Left cardiac atrium (tissue), 4 donors: ENCODE measurements around the gene C21orf58. TPM values are rescaled to one million over a fixed set of nuclear protein-coding genes. Genes with fewer than 3 reads are reported as not detected.
A peak's percentile ranks its signal among the peaks of the same experiment; 100 is the strongest.

Source experiments
- ATAC-seq, 2 donors: fragments of 200-7000 bp; cut with Tn5 transposase; one replicate each; pipeline ENCODE4 v1.9.1; 2020; ENCODE audit warnings: mild to moderate bottlenecking in 2 of 2, moderate library complexity in 2 of 2
- DNase-seq: peaks from one replicate; pipeline ENCODE4 v3.0.0-alpha.2; 2020
- intact Hi-C, 2 donors: fragments of 100-400 bp; cut with DNase I; formaldehyde crosslinking; loops; one replicate each; pipeline versions ENCODE4 v1.14.1 to v1.15.1; 2022 to 2023
- total RNA-seq, 2 donors: library from RNA; stranded (reverse); fragmentation: NEBNext Ultra II Directional; extraction: Animal tissue kit (Norgen Biotek cat#: 25700); gene quantifications; one replicate each; pipeline ENCODE4 v1.2.1, GENCODE V29; 2021
- donor health status: DM: no; HTN: yes; CAD: no.
- donor health status: DM: no; HTN: yes; CAD: no; lungs with severe emphysema.
- donor health status: DM: yes; HTN: yes; CAD: no.
- donor health status: Dilated cardiomyopathy.

The C21orf58 gene
- total RNA-seq, 2 donors from 2014 or later: 1.0 to 2.5 TPM

GRCh38 chr21:46274797-46275390 is 48.8 kb downstream of the C21orf58 start:
- ATAC-seq (no peak), DNase-seq (no peak)
- intact Hi-C loops: no loop called here

- ATAC-seq (no peak), DNase-seq (no peak)
- intact Hi-C loops: no loop called here
Measured at GRCh38 chr21:46273341-46273740, 50.3 kb downstream of the C21orf58 start.

GRCh38 chr21:46269466-46269865 is 54.2 kb downstream of the C21orf58 start:
- intact Hi-C loops: no loop called here
- no peak for DNase-seq
- ATAC-seq: no peak

- intact Hi-C loops: no loop called here
- no peak for DNase-seq
- ATAC-seq: no peak
Measured at GRCh38 chr21:46268371-46268770, 55.3 kb downstream of the C21orf58 start.

- ATAC-seq (no peak), DNase-seq (no peak)
- intact Hi-C loops: no loop called here
Measured at GRCh38 chr21:46266946-46267345, 56.7 kb downstream of the C21orf58 start.

- ATAC-seq: no peak
- intact Hi-C loops: no loop called here
Measured at GRCh38 chr21:46265736-46266525, 57.7 kb downstream of the C21orf58 start.

GRCh38 chr21:46264690-46265144 is 59.0 kb downstream of the C21orf58 start:
- ATAC-seq (peak; percentile 36 to 41), DNase-seq (no peak)
- intact Hi-C loops: no loop called here

More at GRCh38 chr21:46265736-46266525, 57.7 kb downstream of the C21orf58 start:
- no peak for DNase-seq

GRCh38 chr21:46264046-46264689 is 59.5 kb downstream of the C21orf58 start:
- DNase-seq (no peak), ATAC-seq (no peak)
- intact Hi-C loops: no loop called here

- ATAC-seq: peak; percentile 57 to 78
- intact Hi-C loops: loop anchor here in 1 of 2 donors (10.0 kb wide), 1 partner anchor 112 kb away; no protein-coding TSS in a partner anchor
- no peak for DNase-seq
Measured at GRCh38 chr21:46256501-46256994, 67.1 kb downstream of the C21orf58 start.

- peak; percentile 5 to 7 for ATAC-seq
- intact Hi-C loops: loop anchor here in 1 of 2 donors (10.0 kb wide), 1 partner anchor 111 kb away; no protein-coding TSS in a partner anchor
- no peak for DNase-seq
Measured at GRCh38 chr21:46255758-46256337, 67.8 kb downstream of the C21orf58 start.

GRCh38 chr21:46255166-46255565 is 68.5 kb downstream of the C21orf58 start:
- intact Hi-C loops: loop anchor here in 1 of 2 donors (10.0 kb wide), 1 partner anchor 110 kb away; no protein-coding TSS in a partner anchor
- ATAC-seq: no peak
- no peak for DNase-seq

- DNase-seq (no peak), ATAC-seq (no peak)
- intact Hi-C loops: loop anchor here in 1 of 2 donors (10.0 kb wide), 1 partner anchor 110 kb away; no protein-coding TSS in a partner anchor
Measured at GRCh38 chr21:46254208-46254975, 69.3 kb downstream of the C21orf58 start.

GRCh38 chr21:46253610-46254124 is 70.0 kb downstream of the C21orf58 start:
- intact Hi-C loops: loop anchor here in 1 of 2 donors (10.0 kb wide), 1 partner anchor 109 kb away; no protein-coding TSS in a partner anchor

GRCh38 chr21:46252840-46253239 is 70.8 kb downstream of the C21orf58 start:
- intact Hi-C loops: loop anchor here in 1 of 2 donors (10.0 kb wide), 1 partner anchor 108 kb away; no protein-coding TSS in a partner anchor
- ATAC-seq (no peak), DNase-seq (no peak)

More at GRCh38 chr21:46253610-46254124, 70.0 kb downstream of the C21orf58 start:
- DNase-seq (no peak), ATAC-seq (peak in 1 of 2 donors; percentile 7)
